GM21526 (cell line): Measurements from ENCODE around the gene MAP3K9.

Source experiments
- ATAC-seq: cut with Tn5 transposase; IDR thresholded peaks from one replicate; pipeline ENCODE4 v1.9.1; 2021; ENCODE audit warnings: moderate library complexity; ENCODE audit not compliant: unreplicated experiment, low FRiP score

The MAP3K9 gene

GRCh38 chr14:70821584-70822529 is 12.5 kb upstream of the MAP3K9 start:
- no peak for ATAC-seq

- no peak for ATAC-seq
These were observed 7.2 kb upstream of the MAP3K9 start for GRCh38 chr14:70816525-70816924.

- ATAC-seq = no peak
These were observed 5.2 kb upstream of the MAP3K9 start for GRCh38 chr14:70814466-70814865.

- no peak for ATAC-seq
These were observed 3.0 kb upstream of the MAP3K9 start for GRCh38 chr14:70812124-70812818.

GRCh38 chr14:70811578-70811977 is 2.3 kb upstream of the MAP3K9 start:
- ATAC-seq = no peak

- no peak for ATAC-seq
These were observed 1.7 kb upstream of the MAP3K9 start for GRCh38 chr14:70811050-70811449.

GRCh38 chr14:70810621-70811020 is 1.3 kb upstream of the MAP3K9 start:
- no peak for ATAC-seq

- ATAC-seq = peak; percentile 13
These were observed 693 bp downstream of the MAP3K9 start for GRCh38 chr14:70808416-70809224.

GRCh38 chr14:70807898-70808415 is 1.4 kb downstream of the MAP3K9 start:
- no peak for ATAC-seq

- no peak for ATAC-seq
These were observed 4.7 kb downstream of the MAP3K9 start for GRCh38 chr14:70804556-70805162.

GRCh38 chr14:70803321-70804310 is 5.7 kb downstream of the MAP3K9 start:
- peak; percentile 69 for ATAC-seq

- ATAC-seq = no peak
These were observed 6.9 kb downstream of the MAP3K9 start for GRCh38 chr14:70802379-70802778.

GRCh38 chr14:70801836-70802235 is 7.5 kb downstream of the MAP3K9 start:
- ATAC-seq = no peak

GRCh38 chr14:70796551-70796950 is 12.8 kb downstream of the MAP3K9 start:
- ATAC-seq = no peak

GRCh38 chr14:70794294-70794693 is 15.0 kb downstream of the MAP3K9 start:
- no peak for ATAC-seq

- no peak for ATAC-seq
These were observed 15.7 kb downstream of the MAP3K9 start for GRCh38 chr14:70793637-70794036.

- no peak for ATAC-seq
These were observed 16.4 kb downstream of the MAP3K9 start for GRCh38 chr14:70792939-70793338.

- ATAC-seq = no peak
These were observed 17.3 kb downstream of the MAP3K9 start for GRCh38 chr14:70791971-70792370.

- ATAC-seq = no peak
These were observed 19.4 kb downstream of the MAP3K9 start for GRCh38 chr14:70789961-70790360.
